KBM-7 (cell line): ENCODE results near the gene INTS11.

Experiments
- DNase-seq: peaks from one replicate; pipeline ENCODE4 v3.0.0-alpha.2; 2015
- in situ Hi-C: fragments of 300-500 bp; cut with MboI; formaldehyde crosslinking; loops from 2 replicates; pipeline ENCODE4 v1.14.3; 2020; ENCODE audit warnings: low sequenced_read_pairs, low pct_unique_long_range_greater_than_20kb, mixed read lengths

Gene INTS11

GRCh38 chr1:1306661-1307260 is 17.7 kb downstream of the INTS11 start:
- no peak for DNase-seq
- in situ Hi-C loops, result no loop called here

GRCh38 chr1:1306070-1306660 is 18.3 kb downstream of the INTS11 start:
- no peak for DNase-seq

GRCh38 chr1:1305300-1306069 is 19.0 kb downstream of the INTS11 start:
- in situ Hi-C loops, result no loop called here
- DNase-seq, result peak; percentile 63

More at GRCh38 chr1:1306070-1306660, 18.3 kb downstream of the INTS11 start:
- in situ Hi-C loops, result no loop called here

GRCh38 chr1:1304331-1305299 is 19.8 kb downstream of the INTS11 start:
- in situ Hi-C loops, result no loop called here
- no peak for DNase-seq

GRCh38 chr1:1303736-1304135 is 20.7 kb downstream of the INTS11 start:
- DNase-seq, result no peak
- in situ Hi-C loops, result no loop called here

GRCh38 chr1:1302951-1303509 is 21.4 kb downstream of the INTS11 start:
- in situ Hi-C loops, result no loop called here

GRCh38 chr1:1302006-1302430 is 22.4 kb downstream of the INTS11 start:
- DNase-seq, result peak; percentile 22
- in situ Hi-C loops, result no loop called here

More at GRCh38 chr1:1302951-1303509, 21.4 kb downstream of the INTS11 start:
- no peak for DNase-seq

- no peak for DNase-seq
- in situ Hi-C loops, result no loop called here
These were observed 24.1 kb downstream of the INTS11 start for GRCh38 chr1:1300352-1300739.

- in situ Hi-C loops, result no loop called here
- DNase-seq, result peak; percentile 24
These were observed 24.6 kb downstream of the INTS11 start for GRCh38 chr1:1299686-1300351.

GRCh38 chr1:1298861-1299685 is 25.4 kb downstream of the INTS11 start:
- in situ Hi-C loops, result no loop called here
- no peak for DNase-seq

- in situ Hi-C loops, result no loop called here
- no peak for DNase-seq
These were observed 26.5 kb downstream of the INTS11 start for GRCh38 chr1:1297802-1298424.

- in situ Hi-C loops, result no loop called here
- DNase-seq, result no peak
These were observed 28.1 kb downstream of the INTS11 start for GRCh38 chr1:1296070-1297061.

- in situ Hi-C loops, result no loop called here
- DNase-seq, result no peak
These were observed 29.1 kb downstream of the INTS11 start for GRCh38 chr1:1295154-1295923.

GRCh38 chr1:1294250-1294890 is 30.1 kb downstream of the INTS11 start:
- in situ Hi-C loops, result no loop called here
- DNase-seq, result no peak
